ENCODE measurements around the gene OR5J2. TPM values are rescaled to one million over a fixed set of nuclear protein-coding genes. Genes with fewer than 3 reads are reported as not detected.

OR5J2 gene
- total RNA-seq, 1 experiment from 2014 or later = not detected

DNA sequence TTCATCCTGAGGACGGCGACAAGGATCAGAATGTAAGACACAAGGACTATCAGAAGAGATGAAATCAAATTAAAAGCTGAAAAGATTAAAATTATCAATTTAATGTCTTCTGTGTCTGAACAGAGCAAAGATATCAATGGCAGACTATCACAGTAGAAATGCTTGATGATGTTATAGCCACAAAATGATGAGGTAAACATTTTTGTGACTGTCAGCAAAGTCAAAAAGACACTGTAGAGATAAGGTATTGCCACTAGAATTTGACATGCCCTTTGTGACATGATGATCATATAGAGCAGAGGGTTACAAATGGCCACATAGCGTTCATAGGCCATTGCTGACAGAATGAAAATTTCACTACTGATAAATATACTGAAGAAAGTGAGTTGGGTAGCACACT is 12.2 kb downstream of the OR5J2 start:
- no peak for DNase-seq
- CTCF ChIA-PET = no interaction called here
- BruUV-seq (replicated peaks) = no TSS peak
- H3K36me3 Mint-ChIP-seq (ENCODE audit: insufficient read depth, unreplicated experiment) = no peaks in the 10 kb centered on the region
- H3K4me1 Mint-ChIP-seq (ENCODE audit: low read depth, unreplicated experiment) = no peaks in the 10 kb centered on the region
- TF ChIP-seq, protein P1, sequence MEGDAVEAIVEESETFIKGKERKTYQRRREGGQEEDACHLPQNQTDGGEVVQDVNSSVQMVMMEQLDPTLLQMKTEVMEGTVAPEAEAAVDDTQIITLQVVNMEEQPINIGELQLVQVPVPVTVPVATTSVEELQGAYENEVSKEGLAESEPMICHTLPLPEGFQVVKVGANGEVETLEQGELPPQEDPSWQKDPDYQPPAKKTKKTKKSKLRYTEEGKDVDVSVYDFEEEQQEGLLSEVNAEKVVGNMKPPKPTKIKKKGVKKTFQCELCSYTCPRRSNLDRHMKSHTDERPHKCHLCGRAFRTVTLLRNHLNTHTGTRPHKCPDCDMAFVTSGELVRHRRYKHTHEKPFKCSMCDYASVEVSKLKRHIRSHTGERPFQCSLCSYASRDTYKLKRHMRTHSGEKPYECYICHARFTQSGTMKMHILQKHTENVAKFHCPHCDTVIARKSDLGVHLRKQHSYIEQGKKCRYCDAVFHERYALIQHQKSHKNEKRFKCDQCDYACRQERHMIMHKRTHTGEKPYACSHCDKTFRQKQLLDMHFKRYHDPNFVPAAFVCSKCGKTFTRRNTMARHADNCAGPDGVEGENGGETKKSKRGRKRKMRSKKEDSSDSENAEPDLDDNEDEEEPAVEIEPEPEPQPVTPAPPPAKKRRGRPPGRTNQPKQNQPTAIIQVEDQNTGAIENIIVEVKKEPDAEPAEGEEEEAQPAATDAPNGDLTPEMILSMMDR (IDR thresholded peaks at IDR 0.05; ENCODE audit: unreplicated experiment) = no peak
- H3K4me3 Mint-ChIP-seq (ENCODE audit: low read depth, unreplicated experiment) = no peak overlapping the region
- no peaks in the 10 kb centered on the region for H3K27me3 Mint-ChIP-seq (ENCODE audit: unreplicated experiment)
- H3K27ac Mint-ChIP-seq (ENCODE audit: unreplicated experiment) = no peak overlapping the region
- peaks cover 17% of the 10 kb centered on the region for H3K9me3 Mint-ChIP-seq (ENCODE audit: low read depth, unreplicated experiment)
- intact Hi-C loops (cut with micrococcal nuclease; ENCODE audit: unreplicated experiment) = no loop called here

DNA sequence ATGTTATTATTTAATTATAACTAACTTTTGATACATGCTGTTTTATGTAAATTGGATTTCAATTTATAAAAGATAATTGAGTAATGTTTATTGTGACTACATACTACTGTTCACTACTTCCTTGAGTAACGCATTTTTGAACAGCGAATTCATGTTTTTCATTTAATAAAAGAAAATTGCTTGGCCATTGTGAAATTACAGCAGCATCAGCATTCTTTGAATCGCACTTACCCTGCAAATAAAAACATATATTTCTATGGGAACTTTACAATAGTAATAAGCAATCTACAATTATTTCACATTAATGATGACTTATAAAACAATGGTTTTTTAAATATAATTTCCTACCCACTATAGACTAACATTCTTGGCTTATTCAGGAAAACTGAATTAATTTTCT is 20.3 kb downstream of the OR5J2 start:
- TF ChIP-seq, protein P1 (IDR thresholded peaks at IDR 0.05; ENCODE audit: unreplicated experiment) = no peak
- intact Hi-C loops (cut with micrococcal nuclease; ENCODE audit: unreplicated experiment) = no loop called here
- Mint-ChIP-seq H3K4me3 (ENCODE audit: low read depth, unreplicated experiment) (no peak overlapping the region), H3K9me3 (ENCODE audit: low read depth, unreplicated experiment) (peaks cover 9% of the 10 kb centered on the region), H3K36me3 (ENCODE audit: insufficient read depth, unreplicated experiment) (no peaks in the 10 kb centered on the region), H3K4me1 (ENCODE audit: low read depth, unreplicated experiment) (no peaks in the 10 kb centered on the region), H3K27ac (ENCODE audit: unreplicated experiment) (no peak overlapping the region), H3K27me3 (ENCODE audit: unreplicated experiment) (no peaks in the 10 kb centered on the region)
- CTCF ChIA-PET = no interaction called here
- no TSS peak for BruUV-seq (replicated peaks)
- DNase-seq = no peak

DNA sequence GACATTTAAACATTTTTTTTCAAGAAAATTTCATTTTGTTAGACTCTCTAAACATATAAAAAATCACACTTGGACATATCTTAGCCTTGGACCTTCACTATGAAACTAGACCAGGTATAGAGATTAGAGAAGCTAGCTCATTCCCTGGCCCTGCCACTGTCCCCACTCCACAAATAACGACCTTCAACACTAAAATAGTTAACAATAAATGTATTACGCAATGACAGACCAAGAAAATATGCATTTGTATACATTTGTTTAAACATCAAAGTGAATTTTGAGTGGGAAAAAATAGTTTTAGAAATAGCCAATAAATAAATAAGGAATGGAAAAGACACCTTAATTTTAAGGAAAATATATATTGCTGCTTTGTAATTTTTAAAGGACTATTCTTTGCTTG is 20.9 kb downstream of the OR5J2 start:
- TF ChIP-seq, protein P1 (IDR thresholded peaks at IDR 0.05; ENCODE audit: unreplicated experiment) = no peak

DNA sequence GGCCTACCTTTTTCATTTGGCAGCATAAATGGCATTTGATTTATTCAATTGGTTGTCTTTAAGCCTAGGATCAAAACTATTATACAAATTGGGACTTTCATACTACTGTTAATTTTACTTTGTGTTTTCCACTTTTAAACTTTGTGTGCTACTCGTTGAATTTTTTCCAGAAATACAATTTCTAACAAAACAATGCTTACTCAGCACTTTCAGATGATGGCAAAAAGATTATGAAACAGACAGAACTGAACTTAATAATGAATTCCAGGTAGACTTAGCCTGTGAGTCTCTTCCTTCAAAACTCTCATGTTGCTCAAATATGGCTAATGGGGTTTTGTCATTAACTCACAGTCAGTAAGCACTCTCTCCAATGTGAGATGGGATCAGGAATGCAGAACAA is 31.4 kb downstream of the OR5J2 start:
- no peaks in the 10 kb centered on the region for H3K4me1 Mint-ChIP-seq (ENCODE audit: low read depth, unreplicated experiment)
- no peaks in the 10 kb centered on the region for H3K27me3 Mint-ChIP-seq (ENCODE audit: unreplicated experiment)
- no peaks in the 10 kb centered on the region for H3K36me3 Mint-ChIP-seq (ENCODE audit: insufficient read depth, unreplicated experiment)
- no TSS peak for BruUV-seq (replicated peaks)
- peaks cover 8% of the 10 kb centered on the region for H3K9me3 Mint-ChIP-seq (ENCODE audit: low read depth, unreplicated experiment)
- H3K27ac Mint-ChIP-seq (ENCODE audit: unreplicated experiment) = no peak overlapping the region
- no peak overlapping the region for H3K4me3 Mint-ChIP-seq (ENCODE audit: low read depth, unreplicated experiment)
- DNase-seq = no peak
- intact Hi-C loops (cut with micrococcal nuclease; ENCODE audit: unreplicated experiment) = no loop called here
- TF ChIP-seq, protein P1 (IDR thresholded peaks at IDR 0.05; ENCODE audit: unreplicated experiment) = no peak
- CTCF ChIA-PET = no interaction called here

More for the DNA sequence above, 20.9 kb downstream of the OR5J2 start:
- CTCF ChIA-PET = no interaction called here
- Mint-ChIP-seq H3K36me3 (ENCODE audit: insufficient read depth, unreplicated experiment) (no peaks in the 10 kb centered on the region), H3K9me3 (ENCODE audit: low read depth, unreplicated experiment) (peaks cover 9% of the 10 kb centered on the region), H3K4me1 (ENCODE audit: low read depth, unreplicated experiment) (no peaks in the 10 kb centered on the region), H3K4me3 (ENCODE audit: low read depth, unreplicated experiment) (no peak overlapping the region), H3K27me3 (ENCODE audit: unreplicated experiment) (no peaks in the 10 kb centered on the region), H3K27ac (ENCODE audit: unreplicated experiment) (no peak overlapping the region)
- no TSS peak for BruUV-seq (replicated peaks)
- intact Hi-C loops (cut with micrococcal nuclease; ENCODE audit: unreplicated experiment) = no loop called here
- no peak for DNase-seq

Data from Calu3 (cell line).